Progenitor cell of endocrine pancreas (in vitro differentiated cells): ENCODE measurements around the gene SULT1A1. TPM values are rescaled to one million over a fixed set of nuclear protein-coding genes. Genes with fewer than 3 reads are reported as not detected.

Experiments used
- DNase-seq: peaks from one replicate; pipeline ENCODE4 v3.0.0; 2021; ENCODE audit warnings: low spot score; ENCODE audit not compliant: unreplicated experiment
- H3K27ac Mint-ChIP-seq: 2 replicates; pipeline ENCODE4 v1.8.0; 2021; ENCODE audit warnings: mild to moderate bottlenecking, moderate library complexity, mixed read lengths
- H3K27me3 Mint-ChIP-seq: 2 replicates; pipeline ENCODE4 v1.8.0; 2021; ENCODE audit warnings: mixed read lengths
- H3K36me3 Mint-ChIP-seq: 2 replicates; pipeline ENCODE4 v1.8.0; 2022; ENCODE audit warnings: mixed read lengths; ENCODE audit not compliant: insufficient read depth
- H3K4me1 Mint-ChIP-seq: 2 replicates; pipeline ENCODE4 v1.8.0; 2021; ENCODE audit warnings: low read depth, mixed read lengths
- H3K4me3 Mint-ChIP-seq: 2 replicates; pipeline ENCODE4 v1.8.0; 2021; ENCODE audit warnings: low read depth, mild to moderate bottlenecking, moderate library complexity, mixed read lengths
- H3K9me3 Mint-ChIP-seq: 2 replicates; pipeline ENCODE4 v1.8.0; 2021; ENCODE audit warnings: low read depth, mixed read lengths
- total RNA-seq: library from RNA; stranded (reverse); gene quantifications from 2 replicates; pipeline ENCODE4 v1.2.1, GENCODE V29; 2021
- TF ChIP-seq, protein P1 (sequence below): fragments of 200-600 bp; sonication (generic); IDR thresholded peaks from one replicate; pipeline ENCODE4 v1.5.0; 2021; ENCODE audit warnings: antibody characterized with exemption, mild to moderate bottlenecking; ENCODE audit not compliant: unreplicated experiment

SULT1A1 gene
- total RNA-seq, 1 donor from 2014 or later: 20.9 TPM

DNA sequence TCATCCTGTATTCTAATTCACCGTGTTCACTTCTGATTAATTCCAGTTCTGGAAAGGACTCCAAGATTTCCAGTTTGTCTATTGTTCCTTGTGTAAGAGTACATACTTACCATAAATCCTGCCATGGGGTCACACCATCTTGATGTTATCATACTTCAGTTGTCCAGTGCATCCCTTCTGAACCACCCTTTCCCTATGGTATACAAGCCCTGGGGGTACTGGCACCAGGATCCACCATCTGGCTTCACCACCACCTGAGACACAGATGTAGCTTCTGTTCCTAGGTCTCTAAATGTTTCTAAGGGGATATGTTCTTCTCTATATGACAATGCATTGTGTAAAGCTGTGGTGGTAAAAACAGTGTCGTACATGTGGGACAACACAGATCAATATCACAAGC, 34.9 kb downstream of the SULT1A1 start:
- H3K9me3 Mint-ChIP-seq: no peaks in the 10 kb centered on the region
- H3K27ac Mint-ChIP-seq: no peak overlapping the region
- peaks cover 8% of the 10 kb centered on the region for H3K36me3 Mint-ChIP-seq
- TF ChIP-seq, protein P1, sequence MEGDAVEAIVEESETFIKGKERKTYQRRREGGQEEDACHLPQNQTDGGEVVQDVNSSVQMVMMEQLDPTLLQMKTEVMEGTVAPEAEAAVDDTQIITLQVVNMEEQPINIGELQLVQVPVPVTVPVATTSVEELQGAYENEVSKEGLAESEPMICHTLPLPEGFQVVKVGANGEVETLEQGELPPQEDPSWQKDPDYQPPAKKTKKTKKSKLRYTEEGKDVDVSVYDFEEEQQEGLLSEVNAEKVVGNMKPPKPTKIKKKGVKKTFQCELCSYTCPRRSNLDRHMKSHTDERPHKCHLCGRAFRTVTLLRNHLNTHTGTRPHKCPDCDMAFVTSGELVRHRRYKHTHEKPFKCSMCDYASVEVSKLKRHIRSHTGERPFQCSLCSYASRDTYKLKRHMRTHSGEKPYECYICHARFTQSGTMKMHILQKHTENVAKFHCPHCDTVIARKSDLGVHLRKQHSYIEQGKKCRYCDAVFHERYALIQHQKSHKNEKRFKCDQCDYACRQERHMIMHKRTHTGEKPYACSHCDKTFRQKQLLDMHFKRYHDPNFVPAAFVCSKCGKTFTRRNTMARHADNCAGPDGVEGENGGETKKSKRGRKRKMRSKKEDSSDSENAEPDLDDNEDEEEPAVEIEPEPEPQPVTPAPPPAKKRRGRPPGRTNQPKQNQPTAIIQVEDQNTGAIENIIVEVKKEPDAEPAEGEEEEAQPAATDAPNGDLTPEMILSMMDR: no peak
- no peaks in the 10 kb centered on the region for H3K27me3 Mint-ChIP-seq
- no peak overlapping the region for H3K4me3 Mint-ChIP-seq
- no peak for DNase-seq
- peaks cover 2% of the 10 kb centered on the region for H3K4me1 Mint-ChIP-seq

DNA sequence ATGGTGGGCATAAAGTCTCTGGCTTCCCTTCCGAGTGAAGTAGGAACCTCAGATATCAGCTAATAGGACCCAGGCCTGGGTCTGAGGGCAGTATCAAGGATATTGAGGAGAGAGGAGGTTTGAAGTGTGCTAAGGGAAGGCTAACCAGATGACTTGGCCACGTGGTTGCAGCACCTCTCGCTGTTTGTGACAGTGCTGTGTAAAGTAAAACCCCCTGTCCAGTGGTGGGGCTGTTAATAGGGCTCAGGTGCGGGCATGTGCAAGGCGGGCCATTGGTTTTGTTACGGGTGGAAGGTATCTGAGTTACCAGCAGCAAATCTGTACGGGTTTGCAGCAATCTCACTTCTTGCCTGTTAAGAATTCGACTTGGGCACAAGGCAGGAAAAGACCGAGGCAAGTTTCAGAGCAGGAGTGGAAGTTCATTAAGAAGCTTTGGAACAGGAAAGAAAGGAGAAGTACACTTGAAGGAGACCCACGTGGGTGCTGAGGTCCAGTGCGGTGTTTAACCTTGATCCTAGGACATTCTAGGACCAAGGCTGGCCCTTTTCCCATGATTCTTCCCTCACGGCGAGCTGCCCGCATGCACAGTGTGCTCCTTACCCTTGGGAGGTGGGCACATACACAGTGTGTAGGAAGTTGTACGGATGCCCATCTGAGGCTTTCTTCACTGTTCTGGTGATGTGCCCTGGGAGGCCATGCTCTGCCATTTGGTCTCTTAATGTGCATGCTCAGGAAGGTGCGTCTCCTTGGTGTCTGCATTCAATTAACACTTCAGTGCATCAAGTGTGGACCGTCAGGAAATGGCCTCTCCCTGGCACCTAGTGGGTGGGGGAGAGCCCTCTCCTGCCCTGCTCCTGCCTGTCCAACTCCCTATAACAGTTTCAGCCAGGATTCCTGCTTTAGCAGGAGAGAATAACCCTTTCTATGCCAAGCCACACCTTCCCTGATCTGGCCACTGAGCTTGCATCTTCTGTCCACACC, 35.8 kb downstream of the SULT1A1 start:
- no peak overlapping the region for H3K27ac Mint-ChIP-seq
- DNase-seq: no peak
- H3K4me1 Mint-ChIP-seq: peaks cover 2% of the 10 kb centered on the region
- no peaks in the 10 kb centered on the region for H3K9me3 Mint-ChIP-seq
- H3K27me3 Mint-ChIP-seq: no peaks in the 10 kb centered on the region
- TF ChIP-seq, protein P1: no peak
- no peak overlapping the region for H3K4me3 Mint-ChIP-seq
- peaks cover 8% of the 10 kb centered on the region for H3K36me3 Mint-ChIP-seq

DNA sequence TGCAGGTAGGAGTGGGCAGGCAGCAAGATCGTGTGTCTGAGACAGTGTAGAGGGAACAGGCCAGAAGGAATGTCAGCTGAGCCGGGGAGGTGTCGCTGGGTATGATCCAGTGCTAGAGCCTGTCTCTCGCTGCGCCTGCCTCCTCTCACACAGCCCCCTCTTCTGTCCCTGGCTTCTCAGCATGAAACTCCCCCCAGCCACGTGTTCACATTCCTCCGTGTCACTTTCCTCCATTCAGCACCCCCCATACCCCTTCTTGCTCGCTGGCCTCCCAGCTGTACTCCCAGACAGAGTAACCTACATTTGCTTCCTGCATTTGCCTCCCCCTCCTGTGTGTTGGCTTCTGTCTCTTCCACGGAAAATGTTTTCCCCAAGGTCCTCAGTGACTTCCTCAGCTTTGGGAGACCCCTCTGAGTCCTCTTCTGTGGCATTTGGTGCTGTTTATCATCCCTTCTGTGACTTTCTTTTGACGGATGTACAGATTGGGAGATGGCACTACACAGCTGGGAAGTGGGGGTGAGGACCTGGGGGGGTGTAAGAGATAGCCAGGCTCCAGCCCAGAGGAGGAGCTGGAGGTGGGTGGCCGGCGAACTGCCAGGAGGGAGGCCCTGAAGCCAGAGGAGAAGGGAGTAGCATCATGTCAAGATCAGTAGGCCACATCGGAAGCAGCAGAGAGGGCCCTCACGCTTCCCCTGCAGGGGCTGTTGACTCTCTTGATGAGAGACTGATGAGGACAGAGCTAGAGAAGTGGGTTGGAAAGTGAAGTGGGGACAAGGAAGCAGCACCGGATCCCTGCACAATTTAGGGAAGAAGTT, 36.9 kb downstream of the SULT1A1 start:
- TF ChIP-seq, protein P1: no peak
- H3K27ac Mint-ChIP-seq: peak overlapping the region; percentile 7
- H3K4me3 Mint-ChIP-seq: no peak overlapping the region
- no peak for DNase-seq
- peaks cover 2% of the 10 kb centered on the region for H3K4me1 Mint-ChIP-seq
- H3K27me3 Mint-ChIP-seq: no peaks in the 10 kb centered on the region
- H3K36me3 Mint-ChIP-seq: peaks cover 7% of the 10 kb centered on the region
- no peaks in the 10 kb centered on the region for H3K9me3 Mint-ChIP-seq

DNA sequence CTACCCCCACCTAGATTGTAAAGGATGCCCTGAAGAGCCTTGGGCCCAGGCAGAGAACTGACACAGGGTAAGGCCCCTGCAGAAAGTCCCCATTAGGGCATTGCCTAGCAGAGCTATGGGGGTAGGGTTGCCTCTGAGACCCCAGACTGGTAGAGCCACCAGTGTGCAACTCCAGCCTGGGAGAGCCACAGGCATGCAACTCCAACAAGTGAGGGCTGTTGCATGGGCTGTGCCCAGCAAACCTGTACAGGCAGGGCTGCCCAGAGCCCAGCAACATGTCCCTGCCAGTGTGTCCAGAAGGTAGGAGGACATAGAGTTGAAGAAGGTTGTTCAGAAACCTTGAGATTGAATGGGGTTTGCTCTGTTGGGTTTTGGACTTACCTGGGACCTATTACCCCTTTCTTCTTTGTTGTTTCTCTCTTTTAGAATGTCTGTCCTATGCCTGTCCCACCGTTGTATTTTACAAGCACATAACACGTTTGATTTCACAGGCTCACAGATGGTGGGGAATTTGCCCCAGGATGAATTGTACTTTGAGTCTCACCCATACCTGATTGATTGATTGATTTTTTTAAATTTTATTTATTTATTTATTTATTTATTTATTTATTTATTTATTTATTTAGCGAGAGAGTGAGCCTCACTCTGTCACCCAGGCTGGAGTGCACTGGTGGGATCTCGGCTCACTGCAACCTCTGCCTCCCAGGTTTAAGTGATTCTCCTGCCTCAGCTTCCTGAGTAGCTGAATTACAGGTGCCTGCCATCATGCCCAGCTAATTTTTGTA, 39.7 kb downstream of the SULT1A1 start:
- Mint-ChIP-seq H3K36me3 (peaks cover 17% of the 10 kb centered on the region), H3K9me3 (peaks cover 9% of the 10 kb centered on the region), H3K27ac (no peak overlapping the region), H3K4me1 (peaks cover 2% of the 10 kb centered on the region), H3K4me3 (no peak overlapping the region), H3K27me3 (no peaks in the 10 kb centered on the region)
- TF ChIP-seq, protein P1: no peak
- no peak for DNase-seq
